Peyer's patch (tissue), 4 donors: ENCODE measurements around the gene IRF3. TPM values are rescaled to one million over a fixed set of nuclear protein-coding genes. Genes with fewer than 3 reads are reported as not detected.
A peak's percentile ranks its signal among the peaks of the same experiment; 100 is the strongest.

Experiments
- DNase-seq, 3 donors: peaks; one replicate each; pipeline ENCODE4 v3.0.0-alpha.2; 2017 to 2019
- H3K27ac ChIP-seq, 4 donors: fragments of 200-600 bp; sonication (generic); one replicate each; pipeline ENCODE4 v1.5.1; 2016 to 2019
- H3K27me3 ChIP-seq, 2 donors: fragments of 200-600 bp; sonication (generic); one replicate each; pipeline ENCODE4 v1.5.1; 2019
- H3K36me3 ChIP-seq, 3 donors: fragments of 200-600 bp; sonication (generic); one replicate each; pipeline ENCODE4 v1.5.1; 2016 to 2019
- H3K4me1 ChIP-seq, 4 donors: fragments of 200-600 bp; sonication (generic); one replicate each; pipeline ENCODE4 v1.5.1; 2016 to 2019
- H3K4me3 ChIP-seq, 4 donors: fragments of 200-600 bp; sonication (generic); 1 replicate in 3 of 4; 2 replicates in 1 of 4; pipeline ENCODE4 v1.5.1; 2016 to 2019; ENCODE audit warnings: mild to moderate bottlenecking in 1 of 4
- H3K9me3 ChIP-seq, 4 donors: fragments of 200-600 bp; sonication (generic); one replicate each; pipeline ENCODE4 v1.5.1; 2016 to 2019; ENCODE audit warnings: mild to moderate bottlenecking in 1 of 4
- POLR2A ChIP-seq, 2 donors: fragments of 450-650 bp; IDR thresholded peaks; one replicate each; pipeline ENCODE4 v1.5.1; 2017; ENCODE audit warnings: antibody characterized with exemption in 2 of 2, mild to moderate bottlenecking in 2 of 2, moderate library complexity in 2 of 2
- total RNA-seq, 4 donors: library from RNA; depleted of rRNA; stranded (reverse); fragments of >200 nt; gene quantifications; one replicate each; pipeline ENCODE4 v1.1.0, GENCODE V29; 2016
- TF ChIP-seq, protein P1 (sequence below), 6 experiments: fragments of 450-650 bp in 4 of 6; fragments of 200-600 bp in 2 of 6; sonication (generic) in 1 of 6; IDR thresholded peaks; one replicate each; pipeline ENCODE4 v1.5.1; 2017 to 2019; ENCODE audit warnings: antibody characterized with exemption in 6 of 6, mild to moderate bottlenecking in 3 of 6, moderate library complexity in 1 of 6

The IRF3 gene
- total RNA-seq, 4 donors from 2014 or later, result 98.6 to 131 (median 120) TPM

- peak; percentile 28 to 46 for TF ChIP-seq POLR2A (IDR thresholded peaks at IDR 0.05)
- TF ChIP-seq, protein P1, sequence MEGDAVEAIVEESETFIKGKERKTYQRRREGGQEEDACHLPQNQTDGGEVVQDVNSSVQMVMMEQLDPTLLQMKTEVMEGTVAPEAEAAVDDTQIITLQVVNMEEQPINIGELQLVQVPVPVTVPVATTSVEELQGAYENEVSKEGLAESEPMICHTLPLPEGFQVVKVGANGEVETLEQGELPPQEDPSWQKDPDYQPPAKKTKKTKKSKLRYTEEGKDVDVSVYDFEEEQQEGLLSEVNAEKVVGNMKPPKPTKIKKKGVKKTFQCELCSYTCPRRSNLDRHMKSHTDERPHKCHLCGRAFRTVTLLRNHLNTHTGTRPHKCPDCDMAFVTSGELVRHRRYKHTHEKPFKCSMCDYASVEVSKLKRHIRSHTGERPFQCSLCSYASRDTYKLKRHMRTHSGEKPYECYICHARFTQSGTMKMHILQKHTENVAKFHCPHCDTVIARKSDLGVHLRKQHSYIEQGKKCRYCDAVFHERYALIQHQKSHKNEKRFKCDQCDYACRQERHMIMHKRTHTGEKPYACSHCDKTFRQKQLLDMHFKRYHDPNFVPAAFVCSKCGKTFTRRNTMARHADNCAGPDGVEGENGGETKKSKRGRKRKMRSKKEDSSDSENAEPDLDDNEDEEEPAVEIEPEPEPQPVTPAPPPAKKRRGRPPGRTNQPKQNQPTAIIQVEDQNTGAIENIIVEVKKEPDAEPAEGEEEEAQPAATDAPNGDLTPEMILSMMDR (IDR thresholded peaks at IDR 0.05), result peak; percentile 76 to 92 (median 88)
- Histone ChIP-seq H3K36me3 (no peaks in the 10 kb centered on the region), H3K27ac (peak overlapping the region; percentile 24 to 73 (median 44)), H3K9me3 (no peaks in the 10 kb centered on the region), H3K4me3 (peak overlapping the region in 2 of 4 donors; percentile 26 to 43), H3K27me3 (no peaks in the 10 kb centered on the region), H3K4me1 (peaks cover 0 to 12% (median 4%) of the 10 kb centered on the region in 4 donors)
- peak; percentile 68 to 90 (median 87) for DNase-seq
These were observed 6.7 kb upstream of the IRF3 start for GRCh38 chr19:49672131-49672919.

- H3K4me1 ChIP-seq, result peaks cover 0 to 17% (median 12%) of the 10 kb centered on the region in 4 donors
- TF ChIP-seq, protein P1 (IDR thresholded peaks at IDR 0.05), result no peak
- no peak for TF ChIP-seq POLR2A (IDR thresholded peaks at IDR 0.05)
- no peaks in the 10 kb centered on the region for H3K36me3 ChIP-seq
- H3K27ac ChIP-seq, result no peak overlapping the region
- DNase-seq, result no peak
- H3K4me3 ChIP-seq, result no peak overlapping the region
- no peaks in the 10 kb centered on the region for H3K27me3 ChIP-seq
- no peaks in the 10 kb centered on the region for H3K9me3 ChIP-seq
These were observed 3.9 kb upstream of the IRF3 start for GRCh38 chr19:49669516-49669915.

DNA sequence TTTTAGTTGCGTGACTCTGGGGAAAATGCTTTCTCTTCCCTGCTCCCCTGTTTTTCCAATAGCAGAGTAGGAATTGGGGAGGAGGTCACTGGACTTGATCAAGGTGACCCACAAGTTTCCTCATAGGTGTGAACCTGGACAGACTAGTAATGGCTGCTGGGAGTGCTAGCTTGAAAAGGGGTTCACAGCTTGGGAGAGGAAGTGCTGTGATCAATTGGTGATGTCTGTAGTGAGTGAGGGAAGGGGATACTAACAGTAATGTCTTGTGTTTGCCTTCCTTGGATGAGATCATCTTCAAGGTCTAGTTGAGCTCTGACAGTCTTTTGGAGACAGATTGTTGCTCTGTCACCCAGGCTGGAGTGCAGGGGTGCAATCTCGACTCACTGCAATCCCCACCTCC, 1.8 kb upstream of the IRF3 start:
- Histone ChIP-seq H3K4me3 (no peak overlapping the region), H3K9me3 (no peaks in the 10 kb centered on the region), H3K4me1 (peaks cover 0 to 30% (median 20%) of the 10 kb centered on the region in 4 donors), H3K27me3 (no peaks in the 10 kb centered on the region), H3K27ac (no peak overlapping the region), H3K36me3 (peaks cover 0 to 7% (median 0%) of the 10 kb centered on the region in 3 donors)
- DNase-seq, result no peak
- no peak for TF ChIP-seq POLR2A (IDR thresholded peaks at IDR 0.05)
- TF ChIP-seq, protein P1 (IDR thresholded peaks at IDR 0.05), result no peak

GRCh38 chr19:49666120-49666444, 425 bp upstream of the IRF3 start:
- Histone ChIP-seq H3K9me3 (no peaks in the 10 kb centered on the region), H3K4me3 (peak overlapping the region; percentile 64 to 98 (median 84)), H3K4me1 (peaks cover 0 to 23% (median 16%) of the 10 kb centered on the region in 4 donors), H3K36me3 (peaks cover 0 to 21% (median 0%) of the 10 kb centered on the region in 3 donors), H3K27ac (peak overlapping the region; percentile 80 to 97 (median 92)), H3K27me3 (no peaks in the 10 kb centered on the region)
- DNase-seq, result no peak
- TF ChIP-seq POLR2A (IDR thresholded peaks at IDR 0.05), result no peak
- TF ChIP-seq, protein P1 (IDR thresholded peaks at IDR 0.05), result no peak

DNA sequence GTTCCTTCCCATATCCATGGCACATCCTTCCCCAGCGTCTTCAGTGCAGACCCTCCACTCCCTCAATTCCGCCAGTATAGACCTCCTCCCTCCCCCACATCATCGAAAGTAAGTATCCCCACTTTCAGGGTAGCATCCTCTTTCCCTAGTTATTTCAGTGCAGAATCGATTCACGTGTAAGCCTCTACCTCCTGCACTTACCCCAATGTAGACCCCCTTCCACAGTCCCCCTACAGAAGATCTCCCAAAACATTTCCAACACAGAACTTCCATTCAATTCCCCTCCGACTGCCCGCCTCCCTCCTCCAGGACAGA, 664 bp downstream of the IRF3 start:
- H3K36me3 ChIP-seq, result peaks cover 0 to 31% (median 0%) of the 10 kb centered on the region in 3 donors
- peak overlapping the region; percentile 80 to 97 (median 92) for H3K27ac ChIP-seq
- H3K9me3 ChIP-seq, result no peaks in the 10 kb centered on the region
- no peaks in the 10 kb centered on the region for H3K27me3 ChIP-seq
- H3K4me1 ChIP-seq, result peaks cover 0 to 23% (median 16%) of the 10 kb centered on the region in 4 donors
- H3K4me3 ChIP-seq, result peak overlapping the region; percentile 64 to 98 (median 84)
- TF ChIP-seq, protein P1 (IDR thresholded peaks at IDR 0.05), result no peak
- no peak for TF ChIP-seq POLR2A (IDR thresholded peaks at IDR 0.05)
- DNase-seq, result no peak
